ENCODE measurements around the gene PYCARD.
"Not testable (repeated sequence)": the region's sequence is repeated elsewhere in the genome, so short reads cannot be mapped to it uniquely, and the experiment has no call there.

The PYCARD gene

DNA sequence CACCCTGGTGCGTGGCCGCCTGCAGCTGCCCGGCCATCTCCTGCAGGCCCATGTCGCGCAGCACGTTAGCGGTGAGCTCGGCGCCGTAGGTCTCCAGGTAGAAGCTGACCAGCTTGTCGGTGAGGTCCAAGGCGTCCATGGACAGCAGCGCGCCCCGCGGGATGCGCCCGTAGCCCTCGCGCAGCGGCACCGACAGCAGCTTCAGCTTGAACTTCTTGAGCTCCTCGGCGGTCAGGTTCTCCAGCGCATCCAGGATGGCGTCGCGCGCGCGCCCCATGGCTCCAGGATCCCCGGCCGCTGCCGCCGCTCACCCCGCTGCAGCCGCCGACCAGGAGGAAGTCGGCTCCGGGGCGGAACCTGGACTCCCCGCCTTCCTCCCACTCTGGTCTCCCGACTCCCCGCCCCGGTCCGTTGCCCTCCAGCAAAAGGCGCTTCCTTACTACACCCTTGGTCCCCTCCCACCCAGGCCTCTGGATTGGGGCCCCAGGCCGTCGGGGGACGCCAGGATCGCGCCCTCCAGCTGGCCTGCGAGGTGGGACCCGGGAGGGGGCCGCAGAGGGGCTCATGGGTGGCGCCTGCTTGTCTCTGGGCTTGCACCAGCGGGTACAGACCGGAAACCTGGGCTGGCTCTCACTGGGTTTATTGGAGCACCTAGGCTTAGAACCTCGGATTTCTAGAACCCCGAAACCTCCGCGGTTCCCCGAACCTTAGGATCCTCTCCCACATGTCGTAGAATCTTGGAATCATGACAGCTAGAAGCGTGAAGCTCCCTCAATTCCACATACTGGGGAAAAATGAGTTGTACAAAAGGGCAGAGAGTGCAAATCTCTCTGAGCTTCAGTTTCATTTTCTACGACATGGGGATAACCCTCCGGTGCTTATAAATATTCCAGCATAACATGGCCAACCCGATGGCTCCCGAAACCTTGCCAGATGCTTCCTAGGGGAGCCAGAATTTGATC is at the start of gene PYCARD:
Gene PYCARD, minus strand, starts transcription at position 347 of the 962 bp plus-strand sequence. Its CDS starts 70 bp downstream, at position 277.
- DNase-seq = peak in 1 of 2 donors; percentile 35

GRCh38 chr16:31251435-31251834 is 48.9 kb upstream of the PYCARD start:
- no peak for DNase-seq

GRCh38 chr16:31250782-31251384 is 48.3 kb upstream of the PYCARD start:
- DNase-seq = no peak

DNA sequence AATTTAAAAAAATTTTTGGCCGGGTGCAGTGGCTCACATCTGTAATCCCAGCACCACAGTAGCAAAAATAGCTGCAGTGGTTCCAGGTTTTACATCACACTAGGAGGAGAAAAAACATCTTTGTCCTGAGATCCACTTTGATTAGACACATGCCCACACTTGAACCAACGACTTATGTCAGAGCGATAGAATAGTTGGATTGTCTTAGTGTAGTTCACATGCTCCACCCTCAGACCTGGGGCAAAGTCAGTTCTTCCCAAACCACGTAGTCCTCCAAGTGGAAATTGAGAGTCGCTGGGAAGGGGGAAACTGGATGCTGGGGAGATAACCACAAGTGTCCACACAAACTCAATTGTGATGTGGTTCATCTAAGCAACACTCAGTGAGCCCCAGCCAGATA is 45.8 kb upstream of the PYCARD start:
- no peak for DNase-seq

- no peak for DNase-seq
Measured at GRCh38 chr16:31246296-31246695, 43.7 kb upstream of the PYCARD start.

GRCh38 chr16:31245598-31245997 is 43.0 kb upstream of the PYCARD start:
- DNase-seq = not testable (repeated sequence)

DNA sequence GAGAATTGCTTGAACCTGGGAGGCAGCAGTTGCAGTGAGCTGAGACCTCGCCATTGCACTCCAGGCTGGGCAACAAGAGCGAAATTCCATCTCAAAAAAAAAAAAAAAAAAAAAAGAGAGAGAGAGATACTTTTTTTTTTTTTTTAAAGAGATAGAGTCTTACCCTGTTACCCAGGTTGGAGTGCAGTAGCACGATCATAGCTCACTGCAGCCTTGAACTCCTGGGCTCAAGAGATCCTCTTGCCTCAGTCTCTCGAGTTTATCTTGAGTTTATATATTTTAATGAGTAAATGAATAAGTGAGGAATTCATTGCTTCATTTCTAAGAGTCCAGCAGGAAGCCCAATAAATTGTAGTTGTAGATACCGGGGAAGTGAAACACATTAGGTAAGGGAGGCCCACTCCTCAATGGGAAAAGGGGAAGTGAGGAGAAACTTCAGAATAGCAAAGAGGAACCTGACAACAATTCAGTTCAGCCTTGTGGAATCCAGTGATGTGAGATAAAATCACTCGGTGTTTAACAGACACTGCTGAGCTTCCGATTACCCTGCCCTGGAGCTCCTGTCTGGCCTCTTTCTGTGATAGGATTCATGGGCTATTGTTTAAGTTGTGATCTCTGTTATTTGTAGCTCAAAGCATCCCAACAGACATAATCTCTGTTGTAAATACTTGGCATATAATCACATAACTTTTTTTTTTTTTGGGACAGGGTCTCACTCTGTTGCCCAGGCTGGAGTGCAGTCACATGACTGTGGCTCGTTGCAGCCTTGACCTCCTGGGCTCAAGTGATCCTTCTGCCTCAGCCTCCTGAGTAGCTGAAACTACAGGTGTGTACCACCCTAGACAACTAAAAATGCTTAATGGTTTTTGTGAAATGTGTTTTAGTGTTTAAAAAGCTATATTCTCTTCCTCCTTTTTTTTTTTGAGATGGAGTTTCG is 41.4 kb upstream of the PYCARD start:
- DNase-seq = peak; percentile 14 to 32

GRCh38 chr16:31242206-31242605 is 39.6 kb upstream of the PYCARD start:
- no peak for DNase-seq

GRCh38 chr16:31238041-31238440 is 35.5 kb upstream of the PYCARD start:
- no peak for DNase-seq

DNA sequence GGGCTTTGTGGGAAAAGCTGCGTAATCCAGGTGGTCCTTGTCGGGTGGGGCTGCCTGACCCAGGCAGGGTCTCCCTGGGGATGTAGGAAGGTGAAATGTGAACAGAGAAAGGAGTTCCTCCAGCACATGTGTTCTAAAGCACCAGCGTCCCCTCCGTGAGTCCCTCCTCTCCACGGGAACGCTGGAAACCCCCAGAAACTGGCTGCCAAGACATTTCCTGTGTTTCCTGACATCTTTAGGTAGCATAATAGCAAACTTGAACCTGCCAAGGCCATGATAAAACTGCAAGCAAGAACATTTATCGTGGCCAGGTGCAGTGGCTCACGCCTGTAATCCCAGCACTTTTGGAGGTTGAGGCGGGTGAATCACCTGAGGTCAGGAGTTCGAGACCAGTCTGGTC is 26.9 kb upstream of the PYCARD start:
- DNase-seq = no peak

DNA sequence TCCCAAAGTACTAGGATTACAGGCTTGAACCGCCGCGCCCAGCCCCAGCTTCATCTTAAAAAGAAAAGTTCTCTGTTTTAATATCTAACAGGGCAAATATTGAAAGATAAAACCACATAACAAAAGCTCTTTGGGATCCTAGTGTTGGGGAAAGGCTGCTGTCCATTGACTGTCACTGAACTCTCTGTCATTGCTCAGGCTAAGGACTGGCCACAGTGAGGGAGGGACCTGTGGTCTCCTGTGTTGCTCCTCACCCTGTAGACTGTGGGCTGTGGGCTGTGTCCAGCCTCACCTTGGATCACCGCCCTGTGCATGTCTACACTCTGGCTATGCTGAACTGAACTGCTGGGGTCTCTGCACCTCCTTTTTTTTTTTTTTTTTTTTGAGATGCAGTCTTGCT is 25.6 kb upstream of the PYCARD start:
- no peak for DNase-seq

DNA sequence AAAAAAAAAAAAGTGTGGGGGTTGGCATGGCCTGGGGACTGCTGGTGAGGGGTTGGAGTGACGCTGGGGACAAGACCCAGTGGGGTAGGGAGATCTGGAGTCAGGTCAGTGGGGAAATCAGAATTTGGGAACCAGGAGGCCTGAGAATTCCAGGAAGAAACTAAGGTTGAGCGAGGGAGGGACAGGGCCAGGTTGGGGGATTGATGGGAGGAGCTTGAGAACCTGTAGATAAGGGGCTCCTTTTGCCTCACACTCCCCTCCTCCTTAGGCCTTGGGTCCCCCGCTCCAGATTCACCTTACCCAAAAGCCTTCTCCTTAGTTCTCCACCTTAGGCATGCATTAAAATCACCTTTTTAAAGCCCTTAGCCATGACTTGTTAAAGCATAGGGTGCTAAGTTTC is 22.6 kb upstream of the PYCARD start:
- DNase-seq = no peak

DNA sequence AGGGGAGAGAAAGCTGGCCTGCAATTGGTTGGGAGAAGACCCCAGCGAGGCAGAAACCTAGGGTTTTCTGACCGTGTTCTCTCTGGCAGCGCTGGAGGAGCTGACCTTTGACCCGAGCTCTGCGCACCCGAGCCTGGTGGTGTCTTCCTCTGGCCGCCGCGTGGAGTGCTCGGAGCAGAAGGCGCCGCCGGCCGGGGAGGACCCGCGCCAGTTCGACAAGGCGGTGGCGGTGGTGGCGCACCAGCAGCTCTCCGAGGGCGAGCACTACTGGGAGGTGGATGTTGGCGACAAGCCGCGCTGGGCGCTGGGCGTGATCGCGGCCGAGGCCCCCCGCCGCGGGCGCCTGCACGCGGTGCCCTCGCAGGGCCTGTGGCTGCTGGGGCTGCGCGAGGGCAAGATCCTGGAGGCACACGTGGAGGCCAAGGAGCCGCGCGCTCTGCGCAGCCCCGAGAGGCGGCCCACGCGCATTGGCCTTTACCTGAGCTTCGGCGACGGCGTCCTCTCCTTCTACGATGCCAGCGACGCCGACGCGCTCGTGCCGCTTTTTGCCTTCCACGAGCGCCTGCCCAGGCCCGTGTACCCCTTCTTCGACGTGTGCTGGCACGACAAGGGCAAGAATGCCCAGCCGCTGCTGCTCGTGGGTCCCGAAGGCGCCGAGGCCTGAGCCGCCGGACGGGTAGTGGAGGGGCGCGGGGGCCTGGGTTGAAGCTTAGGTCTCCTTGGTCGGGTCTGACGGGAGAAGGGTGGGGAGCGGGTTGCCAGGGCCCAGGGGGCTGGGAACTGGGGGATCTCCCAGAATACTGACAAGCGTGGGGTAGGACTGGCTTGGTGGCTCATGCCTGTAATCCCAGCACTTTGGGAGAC is 21.8 kb upstream of the PYCARD start:
- DNase-seq = no peak

GRCh38 chr16:31223044-31223443 is 20.5 kb upstream of the PYCARD start:
- DNase-seq = no peak

DNA sequence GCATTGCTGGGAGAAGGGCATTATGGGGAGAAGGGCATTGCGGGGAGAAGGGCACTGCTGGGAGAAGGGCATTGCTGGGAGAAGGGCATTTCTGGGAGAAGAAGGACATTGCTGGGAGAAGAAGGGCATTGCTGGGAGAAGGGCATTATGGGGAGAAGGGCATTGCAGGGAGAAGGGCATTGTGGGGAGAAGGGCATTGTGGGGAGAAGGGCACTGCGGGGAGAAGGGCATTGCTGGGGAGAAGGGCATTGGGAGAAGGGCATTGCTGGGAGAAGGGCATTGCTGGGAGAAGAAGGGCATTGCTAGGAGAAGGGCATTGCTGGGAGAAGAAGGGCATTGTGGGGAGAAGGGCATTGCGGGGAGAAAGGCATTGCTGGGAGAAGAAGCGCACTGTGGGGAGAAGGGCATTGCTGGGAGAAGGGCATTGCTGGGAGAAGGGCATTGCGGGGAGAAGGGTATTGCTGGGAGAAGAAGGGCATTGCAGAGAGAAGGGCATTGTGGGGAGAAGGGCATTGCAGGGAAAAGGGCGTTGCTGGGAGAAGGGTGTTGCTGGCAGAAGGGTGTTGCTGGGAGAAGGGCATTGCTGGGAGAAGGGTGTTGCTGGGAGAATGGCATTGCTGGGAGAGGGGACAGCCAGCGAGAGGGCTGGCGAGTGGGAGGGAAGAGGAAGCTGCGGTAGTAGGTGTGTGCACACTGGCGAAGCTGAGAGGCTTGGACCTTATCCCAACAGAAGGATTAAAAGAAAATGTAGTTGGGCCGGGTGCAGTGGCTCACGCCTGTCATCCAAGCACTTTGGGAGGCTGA is 19.0 kb upstream of the PYCARD start:
- DNase-seq = no peak

DNA sequence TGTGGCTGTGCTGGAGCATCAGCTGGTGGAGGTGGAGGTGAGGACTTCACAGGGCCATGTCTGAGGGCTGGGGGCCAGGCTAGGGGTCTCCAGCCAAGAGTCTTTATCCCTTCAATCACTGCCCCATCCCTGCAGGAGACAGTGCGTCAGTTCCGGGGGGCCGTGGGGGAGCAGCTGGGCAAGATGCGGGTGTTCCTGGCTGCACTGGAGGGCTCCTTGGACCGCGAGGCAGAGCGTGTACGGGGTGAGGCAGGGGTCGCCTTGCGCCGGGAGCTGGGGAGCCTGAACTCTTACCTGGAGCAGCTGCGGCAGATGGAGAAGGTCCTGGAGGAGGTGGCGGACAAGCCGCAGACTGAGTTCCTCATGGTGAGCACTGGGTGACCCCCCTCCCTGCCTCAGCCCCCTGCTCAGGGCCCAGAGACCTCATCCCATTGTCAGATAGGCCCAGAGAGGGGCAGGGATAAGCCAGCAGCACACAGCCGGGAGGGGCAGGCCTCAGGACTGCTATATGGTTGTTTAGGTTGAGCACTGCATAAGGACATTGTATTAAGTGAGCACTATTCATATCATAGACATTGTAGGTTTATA is 16.7 kb upstream of the PYCARD start:
- DNase-seq = no peak

- DNase-seq = no peak
Measured at GRCh38 chr16:31217136-31217530, 14.6 kb upstream of the PYCARD start.

DNA sequence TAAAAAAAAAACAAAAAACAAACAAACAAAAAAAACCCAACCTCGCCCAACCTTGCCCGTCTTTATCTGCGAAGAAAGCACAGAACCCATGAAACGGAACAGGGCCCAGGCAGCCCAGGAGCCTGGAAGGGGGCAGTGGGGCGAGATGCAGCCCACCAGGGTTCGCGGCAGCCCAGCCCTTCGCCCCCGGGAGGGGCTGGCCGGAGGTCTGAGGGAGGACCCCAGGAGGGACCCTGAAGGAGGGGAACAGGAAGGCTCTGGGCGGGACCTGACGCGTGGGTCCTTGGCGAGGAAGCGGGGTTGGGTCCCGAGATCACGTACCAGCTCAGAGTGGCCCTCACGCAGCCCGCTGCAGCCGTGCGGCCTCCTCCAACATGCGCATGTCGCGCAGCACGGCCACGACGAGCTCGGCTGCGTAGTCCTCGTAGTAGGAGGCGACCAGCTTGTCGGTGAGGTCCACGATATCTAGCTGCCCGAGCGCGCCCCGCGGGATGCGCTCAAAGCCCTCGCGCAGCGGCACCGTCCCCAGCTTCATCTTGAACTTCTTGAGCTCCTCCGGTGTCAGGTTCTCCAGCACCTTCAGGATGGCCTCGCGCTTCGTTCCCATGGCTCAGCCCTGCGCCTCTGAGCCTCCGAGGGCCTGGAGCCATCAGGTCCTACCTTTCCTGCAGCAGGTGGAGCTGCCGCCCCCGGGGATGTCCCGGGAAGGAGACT is 14.0 kb upstream of the PYCARD start, which contains the start of gene PYDC1:
Gene PYDC1, minus strand, starts transcription at position 714 of the 714 bp plus-strand sequence. Its CDS starts 107 bp downstream, at position 607.
- peak in 1 of 2 donors; percentile 17 for DNase-seq

DNA sequence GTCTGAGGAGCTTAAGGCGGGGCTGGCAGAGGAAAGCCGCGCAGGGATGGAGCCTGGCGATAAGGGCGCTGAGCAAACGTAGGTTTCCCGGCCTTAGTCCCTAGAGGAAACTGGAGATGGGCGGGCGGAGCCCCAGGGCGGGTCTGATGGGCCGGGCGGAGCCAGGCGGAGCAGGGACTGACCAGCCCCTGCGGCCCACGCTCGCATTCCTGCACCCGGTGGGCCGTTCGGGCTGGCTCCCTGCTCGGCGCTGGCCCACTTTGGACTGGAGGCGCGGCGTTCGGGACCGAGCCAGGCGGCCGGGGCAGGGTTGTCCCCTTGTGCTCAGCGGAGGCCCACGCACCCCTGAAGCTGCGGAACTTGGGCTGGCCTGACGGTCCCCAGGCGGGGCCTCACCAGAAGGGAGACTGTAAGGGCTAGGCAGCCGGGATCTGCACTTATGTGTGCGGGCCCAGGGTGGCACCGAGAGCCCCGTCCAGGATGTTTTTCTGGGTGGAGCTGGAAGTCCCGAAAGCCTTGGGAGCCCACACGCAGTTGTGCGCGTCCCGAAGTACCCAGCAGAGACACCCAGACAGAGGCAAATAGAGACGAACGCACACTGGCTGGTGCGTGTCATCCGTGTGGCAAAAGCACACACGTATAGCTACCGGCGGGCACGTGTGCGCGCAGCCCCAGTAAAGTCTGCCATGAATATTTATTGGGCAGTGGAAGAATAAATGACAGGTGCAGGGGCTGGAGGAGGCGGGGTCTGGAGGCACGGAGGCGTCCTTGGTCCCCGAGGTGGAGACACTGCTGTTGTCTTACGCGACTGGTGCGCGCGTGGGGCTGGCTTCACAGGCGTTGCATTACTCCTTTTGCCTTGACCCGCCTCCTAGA is 13.0 kb upstream of the PYCARD start:
- DNase-seq = peak in 1 of 2 donors; percentile 20

Measured in CD4-positive, alpha-beta T cell treated with Interleukin-4 for 1 hour (primary cell).